K562 (cell line): ENCODE results near the gene UMAD1. TPM values are rescaled to one million over a fixed set of nuclear protein-coding genes. Genes with fewer than 3 reads are reported as not detected.

Experiments
- CHD4 ChIP-seq: fragments of 200-600 bp; sonication (generic); IDR thresholded peaks from 3 replicates; pipeline ENCODE4 v1.6.1; 2012; ENCODE audit warnings: low read depth, mild to moderate bottlenecking, mixed read lengths, low read length, inconsistent platforms; ENCODE audit not compliant: insufficient read depth, insufficient replicate concordance, poor library complexity, severe bottlenecking
- HLTF ChIP-seq: fragments of 450-650 bp; IDR thresholded peaks from 2 replicates; pipeline ENCODE4 v1.6.1; 2016
- PCBP2 ChIP-seq: fragments of 200-400 bp; formaldehyde crosslinking; IDR thresholded peaks from 2 replicates; pipeline ENCODE4 v1.6.1; 2018; ENCODE audit warnings: low read length, low read depth, mild to moderate bottlenecking, moderate library complexity; ENCODE audit not compliant: poor library complexity, severe bottlenecking
- PREB ChIP-seq: sonication (generic); formaldehyde crosslinking; IDR thresholded peaks from 2 replicates; pipeline ENCODE4 v1.8.1; 2023; ENCODE audit warnings: mild to moderate bottlenecking, missing genetic modification reagents
- RNF2 ChIP-seq: sonication (generic); IDR thresholded peaks from 2 replicates; pipeline ENCODE4 v1.6.1; 2016
- SMARCC2 ChIP-seq: fragments of 450-650 bp; IDR thresholded peaks from 2 replicates; pipeline ENCODE4 v1.6.1; 2017; ENCODE audit warnings: antibody characterized with exemption, moderate library complexity, mild to moderate bottlenecking, low read depth
- TBP ChIP-seq: optimal IDR thresholded peaks from 2 replicates; pipeline ENCODE3; 2011; ENCODE audit warnings: low read depth, low read length, improper control_type of control experiment
- TCF3 ChIP-seq: sonication (generic); formaldehyde crosslinking; IDR thresholded peaks from 2 replicates; pipeline ENCODE4 v1.4.0; 2020; ENCODE audit warnings: mild to moderate bottlenecking, missing genetic modification reagents
- TCF7L2 ChIP-seq: fragments of 150-350 bp; IDR thresholded peaks from 2 replicates; pipeline ENCODE4 v1.6.1; 2016; ENCODE audit warnings: low read depth, mild to moderate bottlenecking, low read length, moderate library complexity
- ZBTB33 ChIP-seq: sonication (generic); formaldehyde crosslinking; IDR thresholded peaks from 2 replicates; pipeline ENCODE4 v1.8.1; 2023; ENCODE audit warnings: mild to moderate bottlenecking, missing genetic modification reagents
- ZNF217 ChIP-seq: sonication (generic); formaldehyde crosslinking; IDR thresholded peaks from 2 replicates; pipeline ENCODE4 v1.8.0; 2022; ENCODE audit warnings: mild to moderate bottlenecking, missing genetic modification reagents
- ZNF324 ChIP-seq: fragments of 250-450 bp; sonication (Bioruptor Pico); IDR thresholded peaks from 2 replicates; pipeline ENCODE4 v1.4.0; 2020; ENCODE audit warnings: mild to moderate bottlenecking
- ZNF449 ChIP-seq: fragments of 250-450 bp; sonication (Bioruptor Pico); IDR thresholded peaks from 2 replicates; pipeline ENCODE4 v1.8.0; 2022; ENCODE audit warnings: moderate library complexity, mild to moderate bottlenecking, inconsistent platforms
- ZNF584 ChIP-seq: fragments of 200-800 bp; sonication (Bioruptor generic); IDR thresholded peaks from 2 replicates; pipeline ENCODE4 v1.6.1; 2016; ENCODE audit warnings: low read depth, mild to moderate bottlenecking, missing genetic modification characterization, missing compliant biosample characterization
- ZNF592 ChIP-seq: fragments of 450-650 bp; IDR thresholded peaks from 2 replicates; pipeline ENCODE4 v1.6.1; 2017; ENCODE audit warnings: antibody characterized with exemption, mild to moderate bottlenecking
- ZNF655 ChIP-seq: fragments of 250-450 bp; sonication (Bioruptor Pico); IDR thresholded peaks from 2 replicates; pipeline ENCODE4 v1.5.0; 2021
- ZSCAN29 ChIP-seq: fragments of 450-650 bp; IDR thresholded peaks from 2 replicates; pipeline ENCODE4 v1.6.1; 2017
- polyA plus RNA-seq, 8 experiments: library from polyadenylated mRNA; depleted of rRNA in 4 of 8; stranded (reverse) in 5 of 8; unstranded in 3 of 8; fragments of >200 nt; fragmentation: Nextera tagmentation in 2 of 8; fragmentation: Illumina TruSeq in 1 of 8; extraction: Ambion mirVana in 2 of 8; extraction: Trizol in 1 of 8; gene quantifications; 2 replicates each; pipeline versions ENCODE4 v1.2.1 to v1.2.3, GENCODE V29; 2011 to 2014; ENCODE audit warnings: inconsistent platforms in 1 of 8, missing spikeins in 1 of 8
- total RNA-seq, 7 experiments: library from RNA; depleted of rRNA in 6 of 7; stranded (reverse); fragments of >200 nt in 6 of 7; fragmentation: Illumina TruSeq in 2 of 7; extraction: Trizol in 2 of 7; gene quantifications; 2 replicates each; pipeline versions ENCODE4 v1.2.1 to v1.2.3, GENCODE V29; 2011 to 2021; ENCODE audit warnings: low replicate concordance in 1 of 7

Gene UMAD1
- total and polyA plus RNA-seq, 9 of the 15 experiments (the other 6 are each of a cell fraction or from before 2014, with no cell fraction given) = 9.0 to 26.7 (median 13.3) TPM

GRCh38 chr7:7640221-7641128 is at the start of gene UMAD1 (continued):
- TF ChIP-seq PCBP2 = no peak
- TF ChIP-seq ZBTB33 (CRISPR knock-in tag) = no peak; the same call in 1 of the 2 replicates
- no peak for TF ChIP-seq ZNF449 (CRISPR knock-in tag)
- TF ChIP-seq TBP = peak; percentile 89
- TF ChIP-seq HLTF = peak; percentile 62; the same call in 1 of the 2 replicates
- TF ChIP-seq TCF3 = peak; percentile 37
- no peak for TF ChIP-seq ZSCAN29
- TF ChIP-seq ZNF584 = no peak
- 0 out of 2 replicates have a peak, but pooled peaks have one; percentile 34 for TF ChIP-seq SMARCC2
- TF ChIP-seq CHD4 = no peak
- no peak for TF ChIP-seq ZNF217 (CRISPR knock-in tag)
- TF ChIP-seq RNF2 = no peak
- no peak for TF ChIP-seq ZNF592
- no peak for TF ChIP-seq TCF7L2
- no peak for TF ChIP-seq PREB (CRISPR knock-in tag)
- TF ChIP-seq ZNF655 (CRISPR knock-in tag) = no peak
- 0 out of 2 replicates have a peak, but pooled peaks have one; percentile 34 for TF ChIP-seq ZNF324 (CRISPR knock-in tag)
